ENCODE results near the gene STT3B. TPM values are rescaled to one million over a fixed set of nuclear protein-coding genes. Genes with fewer than 3 reads are reported as not detected.

Gene STT3B
- total RNA-seq, 4 donors from 2014 or later = 69.5 to 97.0 (median 78.4) TPM

GRCh38 chr3:31522152-31522551, 10.6 kb upstream of the STT3B start:
- Histone ChIP-seq H3K27me3 (no peaks in the 10 kb centered on the region), H3K36me3 (no peaks in the 10 kb centered on the region), H3K4me3 (no peak overlapping the region), H3K4me1 (no peaks in the 10 kb centered on the region), H3K27ac (no peak overlapping the region), H3K9me3 (no peaks in the 10 kb centered on the region)
- no peak for TF ChIP-seq POLR2AphosphoS5 (IDR thresholded peaks at IDR 0.05)
- no peak for TF ChIP-seq POLR2A (IDR thresholded peaks at IDR 0.05)
- no peak for TF ChIP-seq EP300 (IDR thresholded peaks at IDR 0.05)
- TF ChIP-seq CTCF (IDR thresholded peaks at IDR 0.05) = no peak
- DNase-seq (ENCODE audit: low spot score in 2 of 2) = no peak
- WGBS = 56% methylated on average over 1 of the region's 1 CpG

- no peaks in the 10 kb centered on the region for H3K4me1 ChIP-seq
- H3K27ac ChIP-seq = no peak overlapping the region
- 100% methylated on average over 1 of the region's 1 CpG for WGBS
- no peaks in the 10 kb centered on the region for H3K9me3 ChIP-seq
- no peak for TF ChIP-seq POLR2A (IDR thresholded peaks at IDR 0.05)
- no peak for TF ChIP-seq EP300 (IDR thresholded peaks at IDR 0.05)
- no peak for TF ChIP-seq CTCF (IDR thresholded peaks at IDR 0.05)
- TF ChIP-seq POLR2AphosphoS5 (IDR thresholded peaks at IDR 0.05) = no peak
- no peaks in the 10 kb centered on the region for H3K27me3 ChIP-seq
- H3K4me3 ChIP-seq = no peak overlapping the region
- no peak for DNase-seq (ENCODE audit: low spot score in 2 of 2)
- H3K36me3 ChIP-seq = no peaks in the 10 kb centered on the region
Measured at GRCh38 chr3:31523543-31523942, 9.2 kb upstream of the STT3B start.

GRCh38 chr3:31525532-31525931, 7.2 kb upstream of the STT3B start:
- TF ChIP-seq POLR2A (IDR thresholded peaks at IDR 0.05) (no peak), EP300 (IDR thresholded peaks at IDR 0.05) (no peak), CTCF (IDR thresholded peaks at IDR 0.05) (no peak)

GRCh38 chr3:31529421-31529820, 3.3 kb upstream of the STT3B start:
- Histone ChIP-seq H3K4me1 (peaks cover 10% of the 10 kb centered on the region), H3K9me3 (no peaks in the 10 kb centered on the region), H3K4me3 (no peak overlapping the region), H3K27ac (no peak overlapping the region), H3K36me3 (no peaks in the 10 kb centered on the region), H3K27me3 (no peaks in the 10 kb centered on the region)
- no peak for DNase-seq (ENCODE audit: low spot score in 2 of 2)
- WGBS = 0% methylated on average over 1 of the region's 1 CpG
- TF ChIP-seq CTCF (IDR thresholded peaks at IDR 0.05) = no peak
- TF ChIP-seq POLR2A (IDR thresholded peaks at IDR 0.05) = no peak

More at GRCh38 chr3:31525532-31525931, 7.2 kb upstream of the STT3B start:
- Histone ChIP-seq H3K27ac (no peak overlapping the region), H3K9me3 (no peaks in the 10 kb centered on the region), H3K4me1 (peaks cover 2% of the 10 kb centered on the region), H3K4me3 (no peak overlapping the region), H3K27me3 (no peaks in the 10 kb centered on the region), H3K36me3 (no peaks in the 10 kb centered on the region)
- no peak for DNase-seq (ENCODE audit: low spot score in 2 of 2)

- no peak for TF ChIP-seq POLR2AphosphoS5 (IDR thresholded peaks at IDR 0.05)
- no peak for TF ChIP-seq POLR2A (IDR thresholded peaks at IDR 0.05)
- TF ChIP-seq EP300 (IDR thresholded peaks at IDR 0.05) = no peak
- no peak for TF ChIP-seq CTCF (IDR thresholded peaks at IDR 0.05)
- 91% methylated on average over 11 of the region's 11 CpGs for WGBS
- H3K4me3 ChIP-seq = no peak overlapping the region
- H3K27ac ChIP-seq = no peak overlapping the region
- H3K9me3 ChIP-seq = no peaks in the 10 kb centered on the region
- H3K27me3 ChIP-seq = no peaks in the 10 kb centered on the region
- H3K36me3 ChIP-seq = no peaks in the 10 kb centered on the region
- no peak for DNase-seq (ENCODE audit: low spot score in 2 of 2)
- peaks cover 19% of the 10 kb centered on the region for H3K4me1 ChIP-seq
Measured at GRCh38 chr3:31530039-31530959, 2.4 kb upstream of the STT3B start.

Data from suprapubic skin (tissue), 4 donors.